ENCODE data around the gene MCTP1.

GRCh38 chr5:95219411-95219810, 65.5 kb downstream of the MCTP1 start:
- TF ChIP-seq SUZ12 (IDR thresholded peaks at IDR 0.05; ENCODE audit: low read length) = no peak
- TF ChIP-seq POLR2A (IDR thresholded peaks at IDR 0.05; ENCODE audit: control extremely low read depth in 1 of 2, low read depth in 2 of 2, low read length in 2 of 2) = no peak
- no peak for TF ChIP-seq YY1 (IDR thresholded peaks at IDR 0.05; ENCODE audit: low read depth, low read length)
- TF ChIP-seq CTCF (IDR thresholded peaks at IDR 0.05; ENCODE audit: control extremely low read depth in 1 of 3, insufficient read depth in 1 of 3, low read depth in 1 of 3, low read length in 3 of 3) = no peak
- TF ChIP-seq POLR2AphosphoS5 (IDR thresholded peaks at IDR 0.05; ENCODE audit: low read depth, low read length) = no peak
- TF ChIP-seq USF2 (IDR thresholded peaks at IDR 0.05; ENCODE audit: low read length) = no peak
- TF ChIP-seq ZNF274 (IDR thresholded peaks at IDR 0.05; ENCODE audit: borderline replicate concordance, extremely low read depth, low read length) = no peak
- no peak for TF ChIP-seq HDAC2 (IDR thresholded peaks at IDR 0.05; ENCODE audit: borderline replicate concordance in 1 of 2, low read depth in 2 of 2, low read length in 2 of 2)
- TF ChIP-seq JUND (IDR thresholded peaks at IDR 0.05; ENCODE audit: low read length) = no peak
- TF ChIP-seq MAX (IDR thresholded peaks at IDR 0.05) = no peak
- no peak for TF ChIP-seq EP300 (IDR thresholded peaks at IDR 0.05; ENCODE audit: borderline replicate concordance in 1 of 2, low read depth in 2 of 2, low read length in 2 of 2)
- 0 out of 2 replicates have a peak, but pooled peaks have one; percentile 19 for TF ChIP-seq TCF12 (IDR thresholded peaks at IDR 0.05; ENCODE audit: low read depth, low read length)

Data from H1 (cell line).